Common myeloid progenitor, CD34-positive (primary cell): Measurements from ENCODE around the gene SGCG.

Experiments used
- CTCF ChIA-PET: fragments of 350-600 bp; sonication (Branson Sonifier 250); formaldehyde crosslinking; loops from one replicate; lab custom pipeline; 2021; ENCODE audit warnings: antibody characterized with exemption; lab: Charles Lee
- POLR2A ChIA-PET: fragments of 350-600 bp; sonication (Branson Sonifier 250); formaldehyde crosslinking; loops from one replicate; lab custom pipeline; 2021; ENCODE audit warnings: antibody characterized with exemption; lab: Charles Lee
- DNase-seq, 3 donors: peaks; one replicate each; pipeline versions ENCODE4 v3.0.0 to v3.0.0-alpha.2; 2013
- H3K27ac ChIP-seq, 2 experiments: 1 replicate in 1 of 2; 2 replicates in 1 of 2; pipeline ENCODE4 v1.7.0; 2013; ENCODE audit warnings: inconsistent platforms in 2 of 2, low read length in 2 of 2, mild to moderate bottlenecking in 2 of 2, low read depth in 1 of 2, moderate library complexity in 1 of 2; ENCODE audit not compliant: severe bottlenecking in 2 of 2, insufficient read depth in 1 of 2, poor library complexity in 1 of 2
- H3K27me3 ChIP-seq, 5 experiments: replicated peaks in 2 of 5; 1 replicate in 3 of 5; 2 replicates in 2 of 5; pipeline versions ENCODE4 v1.6.1 to v1.7.0; 2013; ENCODE audit warnings: low read length in 4 of 5, mild to moderate bottlenecking in 2 of 5, moderate library complexity in 2 of 5, inconsistent platforms in 1 of 5; ENCODE audit not compliant: insufficient read depth in 5 of 5, control insufficient read depth in 4 of 5
- H3K36me3 ChIP-seq, 4 experiments: 1 replicate in 2 of 4; 2 replicates in 2 of 4; pipeline versions ENCODE4 v1.6.1 to v1.7.0; 2013; ENCODE audit warnings: low read length in 3 of 4, control low read depth in 1 of 4, mild to moderate bottlenecking in 1 of 4; ENCODE audit not compliant: control insufficient read depth in 4 of 4, insufficient read depth in 4 of 4
- H3K4me1 ChIP-seq, 4 experiments: 1 replicate in 3 of 4; 2 replicates in 1 of 4; pipeline versions ENCODE4 v1.6.1 to v1.7.1; 2013; ENCODE audit warnings: low read length in 3 of 4, mild to moderate bottlenecking in 3 of 4, control low read depth in 1 of 4, inconsistent platforms in 1 of 4, moderate library complexity in 1 of 4; ENCODE audit not compliant: control insufficient read depth in 4 of 4, insufficient read depth in 4 of 4; ENCODE audit errors: control extremely low read depth in 1 of 4
- H3K4me3 ChIP-seq, 7 experiments: 1 replicate in 4 of 7; 2 replicates in 3 of 7; pipeline versions ENCODE4 v1.5.1 to v1.7.0; 2013; ENCODE audit warnings: mild to moderate bottlenecking in 7 of 7, low read length in 6 of 7, moderate library complexity in 6 of 7, inconsistent platforms in 2 of 7, low read depth in 2 of 7, control low read depth in 1 of 7; ENCODE audit not compliant: insufficient read depth in 4 of 7, control insufficient read depth in 1 of 7; ENCODE audit errors: extremely low read depth in 1 of 7
- H3K9me3 ChIP-seq, 5 experiments: 1 replicate in 4 of 5; 2 replicates in 1 of 5; pipeline versions ENCODE4 v1.6.1 to v1.7.1; 2013; ENCODE audit warnings: low read length in 4 of 5, mild to moderate bottlenecking in 2 of 5, inconsistent platforms in 1 of 5, low read depth in 1 of 5, moderate library complexity in 1 of 5; ENCODE audit not compliant: control insufficient read depth in 4 of 5, insufficient read depth in 2 of 5; ENCODE audit errors: control extremely low read depth in 1 of 5
- WGBS: methylation state at CpG from one replicate; pipeline ENCODE4 v1.1.5; 2013; ENCODE audit not compliant: insufficient coverage; 5-methylcytosine and 5-hydroxymethylcytosine counted together

Gene SGCG

DNA sequence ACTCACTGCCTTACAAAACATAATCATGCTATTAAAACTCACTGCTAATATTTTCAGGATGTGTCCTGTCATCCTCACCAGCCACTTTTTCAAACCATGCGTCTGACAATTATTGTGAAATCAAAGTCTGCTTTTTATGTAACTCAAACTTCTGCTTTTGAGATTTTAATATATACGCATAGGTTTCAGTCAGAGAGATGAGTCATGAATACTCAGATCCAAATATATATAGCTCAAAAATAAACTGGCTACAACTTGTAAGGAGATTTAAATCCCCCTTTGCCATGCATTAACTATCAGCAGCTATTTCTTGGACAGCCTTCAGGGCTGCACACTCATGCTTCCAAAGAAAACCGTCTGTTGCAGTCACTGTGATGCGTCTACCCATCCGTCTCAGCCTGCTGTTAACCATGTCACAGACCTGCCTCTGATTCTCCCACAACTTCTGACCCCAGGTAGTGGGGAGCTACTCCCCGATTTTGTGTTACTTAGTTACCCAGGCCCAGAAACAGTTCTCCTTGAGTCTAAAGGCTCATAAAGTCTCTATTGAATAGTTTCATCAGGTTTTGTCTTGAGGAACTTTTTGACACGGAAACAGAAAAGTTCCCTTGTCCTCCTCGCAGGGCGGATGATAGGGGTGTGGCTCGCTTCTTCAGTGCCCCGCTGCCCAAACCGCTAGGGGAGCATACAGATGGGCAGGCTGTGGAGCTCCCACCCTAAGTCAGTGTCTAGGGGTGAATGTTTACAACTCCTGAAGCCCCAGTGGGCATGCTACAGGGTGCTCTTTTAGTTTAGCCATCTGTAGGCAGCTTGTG lies 33.8 kb upstream of the SGCG start:
- ChIA-PET POLR2A (no interaction called here), CTCF (interaction anchor here (1.6 kb wide), 1 partner anchor 12 kb away, joined by 6 read pairs; no protein-coding TSS in a partner anchor)
- H3K36me3 ChIP-seq: no peaks in the 10 kb centered on the region
- no peaks in the 10 kb centered on the region for H3K9me3 ChIP-seq
- no peak overlapping the region for H3K4me3 ChIP-seq
- H3K27ac ChIP-seq: no peak overlapping the region
- 83% methylated on average over 9 of the region's 12 CpGs for WGBS
- peak; percentile 31 to 83 (median 71) for DNase-seq
- peaks cover 0 to 7% (median 1%) of the 10 kb centered on the region in 4 experiments for H3K4me1 ChIP-seq
- peaks cover 0 to 2% (median 0%) of the 10 kb centered on the region in 5 experiments for H3K27me3 ChIP-seq

DNA sequence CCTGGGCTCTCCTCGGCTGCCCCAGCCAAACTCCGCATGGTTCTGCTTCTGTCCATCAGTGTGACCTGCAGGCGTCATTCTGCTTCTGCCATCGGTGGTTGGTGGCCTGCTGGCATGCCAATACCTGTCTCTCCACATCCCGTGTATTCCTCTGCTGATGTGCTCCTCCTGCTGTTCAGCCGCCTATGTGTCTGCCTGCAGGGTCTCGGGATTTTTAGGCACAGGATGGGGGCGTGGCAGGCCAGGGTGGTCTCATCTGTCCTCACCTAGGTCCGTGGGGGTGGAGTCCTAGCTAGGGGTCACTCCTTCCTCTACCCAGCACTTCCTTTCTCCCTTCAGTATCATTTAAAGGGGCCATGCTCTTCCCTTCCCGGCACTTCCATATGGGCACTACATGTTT lies 33.0 kb upstream of the SGCG start:
- Histone ChIP-seq H3K27me3 (peaks cover 0 to 2% (median 0%) of the 10 kb centered on the region in 5 experiments), H3K27ac (no peak overlapping the region), H3K36me3 (no peaks in the 10 kb centered on the region), H3K9me3 (no peaks in the 10 kb centered on the region), H3K4me1 (peaks cover 0 to 7% (median 1%) of the 10 kb centered on the region in 4 experiments), H3K4me3 (no peak overlapping the region)
- DNase-seq: no peak
- 94% methylated on average over 8 of the region's 10 CpGs for WGBS
- ChIA-PET CTCF (no interaction called here), POLR2A (no interaction called here)

DNA sequence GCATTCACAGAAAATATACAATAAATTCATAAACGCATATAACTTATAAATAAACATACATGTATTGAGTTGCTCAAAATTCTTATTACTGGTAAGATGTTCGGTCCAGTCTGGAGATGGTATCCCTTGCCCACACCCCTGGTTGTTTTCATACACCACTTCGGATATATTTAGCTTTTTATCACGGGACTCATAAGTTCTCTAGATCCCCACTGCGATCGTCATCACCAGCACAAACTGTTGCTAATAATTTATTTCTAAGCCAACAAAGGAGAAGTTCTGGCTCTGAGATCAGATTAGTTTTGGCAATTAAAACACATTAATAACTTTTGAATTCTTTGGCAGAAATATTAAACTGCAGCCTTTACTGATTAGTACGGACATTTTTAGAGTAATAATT lies 23.0 kb upstream of the SGCG start:
- Histone ChIP-seq H3K27ac (no peak overlapping the region), H3K27me3 (peaks cover 3 to 36% (median 6%) of the 10 kb centered on the region in 5 experiments), H3K4me3 (no peak overlapping the region), H3K4me1 (peaks cover 0 to 15% (median 6%) of the 10 kb centered on the region in 4 experiments), H3K36me3 (no peaks in the 10 kb centered on the region), H3K9me3 (peaks cover 0 to 4% (median 0%) of the 10 kb centered on the region in 5 experiments)
- ChIA-PET POLR2A (no interaction called here), CTCF (interaction anchor here (1.7 kb wide), 1 partner anchor 11 kb away, joined by 6 read pairs; no protein-coding TSS in a partner anchor)
- WGBS: 96% methylated on average over 3 of the region's 7 CpGs
- no peak for DNase-seq

DNA sequence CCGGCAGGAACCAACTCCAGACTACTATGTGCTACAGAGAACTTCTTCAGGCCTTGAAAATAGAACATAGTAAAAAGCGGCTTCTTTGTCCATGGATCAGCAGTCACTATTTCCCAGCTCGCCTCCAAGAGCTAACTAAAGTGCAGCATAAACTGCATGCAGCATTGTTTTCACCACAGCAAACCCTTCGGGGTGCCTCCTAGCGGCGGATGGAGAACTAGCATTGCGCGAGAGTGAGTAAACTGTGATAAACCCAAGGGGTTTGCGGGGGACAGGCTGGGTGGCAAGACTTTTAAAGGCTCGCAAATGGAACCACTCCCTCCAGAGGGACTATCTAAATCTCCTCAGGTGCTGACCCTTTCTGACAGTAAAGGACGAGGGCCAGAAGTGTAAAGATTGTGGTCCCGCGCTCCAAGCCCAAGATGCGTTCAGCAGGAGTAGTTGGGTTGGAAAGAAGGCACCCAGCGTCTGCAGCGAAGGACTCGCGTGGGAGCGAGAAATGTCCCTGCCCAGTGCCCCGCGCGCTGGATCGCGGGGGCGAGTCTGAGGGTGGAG lies 21.5 kb upstream of the SGCG start:
- peaks cover 0 to 15% (median 6%) of the 10 kb centered on the region in 4 experiments for H3K4me1 ChIP-seq
- 7% methylated on average over 20 of the region's 25 CpGs for whole genome bisulfite sequencing
- peaks cover 0 to 4% (median 0%) of the 10 kb centered on the region in 5 experiments for H3K9me3 ChIP-seq
- POLR2A ChIA-PET: no interaction called here
- CTCF ChIA-PET: interaction anchor here (0.7 to 1.7 kb wide), 2 partner anchors 8 to 13 kb away, joined by 3 to 6 read pairs; no protein-coding TSS in a partner anchor
- peak overlapping the region in 5 of 7 experiments; percentile 19 to 70 (median 32) for H3K4me3 ChIP-seq
- peaks cover 3 to 36% (median 6%) of the 10 kb centered on the region in 5 experiments for H3K27me3 ChIP-seq
- no peak overlapping the region for H3K27ac ChIP-seq
- no peaks in the 10 kb centered on the region for H3K36me3 ChIP-seq
- peak; percentile 38 to 65 (median 56) for DNase-seq

DNA sequence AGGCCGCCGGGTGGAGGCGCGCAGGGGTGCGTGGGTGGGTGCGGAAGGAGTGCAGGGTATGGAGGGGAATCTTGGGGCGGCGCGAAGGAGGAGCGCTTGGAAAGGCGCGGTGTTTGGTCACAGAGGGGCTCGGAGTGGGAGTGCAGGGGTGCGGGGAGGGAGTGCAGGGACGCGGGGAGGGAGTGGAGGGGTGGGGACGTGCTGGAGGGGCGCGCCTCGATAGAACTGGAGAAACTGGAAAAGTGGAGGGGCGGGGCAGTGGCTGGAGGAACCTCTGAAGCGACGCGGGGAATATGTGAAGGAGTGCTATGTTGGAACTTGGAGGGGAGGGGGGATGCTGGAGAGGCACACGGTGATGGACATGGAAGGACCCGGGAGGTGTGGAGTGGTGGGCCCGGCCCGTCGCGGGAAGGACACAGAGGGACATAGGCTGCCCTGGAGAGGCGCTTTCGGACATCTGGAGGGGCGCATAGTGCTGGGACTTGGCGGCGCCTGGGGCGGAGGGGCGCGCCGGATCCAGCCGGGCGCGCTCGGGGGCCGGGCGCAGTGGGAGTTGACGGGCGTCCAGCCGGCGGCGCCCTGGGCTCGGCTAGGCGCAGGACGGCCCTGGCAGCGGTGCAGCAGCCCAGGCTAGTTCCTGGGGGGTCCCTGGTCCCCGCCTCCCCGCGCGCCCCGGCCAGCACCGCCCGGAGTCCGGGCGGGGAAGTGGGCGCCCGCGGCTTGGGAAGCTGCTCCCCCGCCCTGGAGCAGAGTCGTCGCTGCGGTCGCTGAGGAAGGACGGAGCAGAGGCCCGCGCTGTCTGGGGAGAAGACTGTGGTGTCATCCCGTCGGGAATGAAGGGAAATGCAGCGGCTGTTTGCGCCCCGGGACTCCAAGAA lies 20.8 kb upstream of the SGCG start:
- POLR2A ChIA-PET: no interaction called here
- H3K4me3 ChIP-seq: peak overlapping the region in 5 of 7 experiments; percentile 19 to 70 (median 32)
- peaks cover 0 to 15% (median 6%) of the 10 kb centered on the region in 4 experiments for H3K4me1 ChIP-seq
- CTCF ChIA-PET: interaction anchor here (1.7 kb wide), 1 partner anchor 13 kb away, joined by 6 read pairs; no protein-coding TSS in a partner anchor
- no peaks in the 10 kb centered on the region for H3K36me3 ChIP-seq
- DNase-seq: peak in 1 of 3 donors; percentile 16
- peaks cover 3 to 36% (median 6%) of the 10 kb centered on the region in 5 experiments for H3K27me3 ChIP-seq
- WGBS: under 1% methylated on average over 68 of the region's 79 CpGs
- no peak overlapping the region for H3K27ac ChIP-seq
- H3K9me3 ChIP-seq: peaks cover 0 to 2% (median 0%) of the 10 kb centered on the region in 5 experiments

DNA sequence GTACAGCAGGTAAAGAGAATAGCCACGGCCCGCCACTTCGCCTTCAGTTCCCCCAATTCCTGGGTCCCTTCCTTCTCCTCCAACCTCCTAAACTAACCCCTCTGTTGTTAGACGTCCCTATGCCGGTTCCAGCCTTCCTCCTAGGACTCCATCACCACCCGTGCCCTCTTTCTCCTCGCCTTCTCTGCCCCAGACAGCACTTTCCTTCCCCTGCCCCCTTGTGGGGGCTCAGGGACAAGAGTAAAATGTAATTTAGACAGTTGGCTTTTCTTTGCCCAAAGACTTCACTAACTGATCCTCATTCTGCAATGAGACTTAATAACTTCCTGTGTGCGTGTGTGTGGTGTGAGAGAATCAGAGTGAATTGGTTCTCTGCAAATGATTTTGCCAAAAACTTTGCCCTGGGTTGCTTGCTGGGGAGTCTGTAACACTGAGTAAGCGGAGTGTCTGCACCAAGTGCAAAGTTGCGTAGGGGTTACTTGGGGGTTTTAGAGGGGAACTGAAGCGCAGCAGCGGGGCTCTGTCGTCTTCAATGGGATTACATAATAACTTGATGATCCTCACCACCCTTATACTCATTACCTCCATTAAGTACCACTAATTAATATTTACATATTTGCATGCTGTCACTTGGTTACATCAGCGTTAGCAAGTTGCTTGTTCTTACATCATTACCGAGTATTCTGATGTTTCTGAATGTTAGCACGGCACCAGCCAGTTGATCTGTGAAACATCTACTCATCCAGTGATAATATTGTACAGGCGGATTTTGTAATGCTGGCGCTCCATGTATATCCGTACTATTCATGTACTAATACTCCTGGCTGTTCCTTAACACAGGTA lies 19.9 kb upstream of the SGCG start:
- H3K4me3 ChIP-seq: peak overlapping the region in 4 of 7 experiments; percentile 15 to 70 (median 40)
- no peaks in the 10 kb centered on the region for H3K36me3 ChIP-seq
- peak in 1 of 3 donors; percentile 30 for DNase-seq
- WGBS: 27% methylated on average over 10 of the region's 19 CpGs
- H3K27ac ChIP-seq: no peak overlapping the region
- CTCF ChIA-PET: no interaction called here
- POLR2A ChIA-PET: no interaction called here
- H3K27me3 ChIP-seq: peaks cover 3 to 36% (median 6%) of the 10 kb centered on the region in 5 experiments
- peaks cover 0 to 2% (median 0%) of the 10 kb centered on the region in 5 experiments for H3K9me3 ChIP-seq
- peaks cover 0 to 15% (median 6%) of the 10 kb centered on the region in 4 experiments for H3K4me1 ChIP-seq
